NCI-H1417 treated with DMSO at 0.1 percent for 48 hours (cell line): ENCODE measurements around the gene LSAMP.

ENCODE experiments used
- DNase-seq: peaks from one replicate; lab custom pipeline; 2025; lab: John Stamatoyannopoulos, UW

The LSAMP gene

GRCh38 chr3:116051586-116051985 lies 393.7 kb downstream of the LSAMP start:
- no peak for DNase-seq

- DNase-seq, result no peak
Observed at GRCh38 chr3:116051040-116051439, 394.2 kb downstream of the LSAMP start.

GRCh38 chr3:116050311-116050915 lies 394.9 kb downstream of the LSAMP start:
- DNase-seq, result no peak

- no peak for DNase-seq
Observed at GRCh38 chr3:116048991-116049390, 396.3 kb downstream of the LSAMP start.

- no peak for DNase-seq
Observed at GRCh38 chr3:116046350-116046749, 398.9 kb downstream of the LSAMP start.

- no peak for DNase-seq
Observed at GRCh38 chr3:116045314-116045713, 400.0 kb downstream of the LSAMP start.

- DNase-seq, result no peak
Observed at GRCh38 chr3:116040152-116040551, 405.1 kb downstream of the LSAMP start.

GRCh38 chr3:116039651-116039985 lies 405.7 kb downstream of the LSAMP start:
- no peak for DNase-seq

GRCh38 chr3:116038968-116039650 lies 406.2 kb downstream of the LSAMP start:
- DNase-seq, result no peak

GRCh38 chr3:116037954-116038911 lies 407.1 kb downstream of the LSAMP start:
- DNase-seq, result no peak

GRCh38 chr3:116035429-116035828 lies 409.9 kb downstream of the LSAMP start:
- DNase-seq, result no peak

GRCh38 chr3:116034794-116035193 lies 410.5 kb downstream of the LSAMP start:
- DNase-seq, result no peak

GRCh38 chr3:116034086-116034485 lies 411.2 kb downstream of the LSAMP start:
- DNase-seq, result no peak

GRCh38 chr3:116033516-116033915 lies 411.8 kb downstream of the LSAMP start:
- DNase-seq, result no peak

GRCh38 chr3:116032176-116032575 lies 413.1 kb downstream of the LSAMP start:
- DNase-seq, result no peak

GRCh38 chr3:116030131-116030850 lies 415.0 kb downstream of the LSAMP start:
- DNase-seq, result no peak

GRCh38 chr3:116029266-116029665 lies 416.0 kb downstream of the LSAMP start:
- no peak for DNase-seq

- DNase-seq, result no peak
Observed at GRCh38 chr3:116028157-116028556, 417.1 kb downstream of the LSAMP start.

- DNase-seq, result no peak
Observed at GRCh38 chr3:116020989-116021388, 424.3 kb downstream of the LSAMP start.

GRCh38 chr3:116020495-116020894 lies 424.8 kb downstream of the LSAMP start:
- DNase-seq, result no peak

GRCh38 chr3:116019254-116019763 lies 426.0 kb downstream of the LSAMP start:
- no peak for DNase-seq

- no peak for DNase-seq
Observed at GRCh38 chr3:116018646-116019045, 426.6 kb downstream of the LSAMP start.
